T-helper 2 cell treated with Interferon-gamma antibody and Interleukin-4, amounts not matched to agents 100 ng/mL and 5 ng/mL, for 36 hours (primary cell): ENCODE results near the gene MYH15. TPM values are rescaled to one million over a fixed set of nuclear protein-coding genes. Genes with fewer than 3 reads are reported as not detected.

Experiments used
- intact Hi-C: fragments of 100-400 bp; cut with micrococcal nuclease; formaldehyde crosslinking; loops from one replicate; pipeline ENCODE4 v1.15.1; 2023
- total RNA-seq: library from RNA; stranded (reverse); gene quantifications from 2 replicates; pipeline ENCODE4 v1.2.3, GENCODE V29; 2022

Gene MYH15
- total RNA-seq = 0.18 and 0.20 TPM in 2 replicates

DNA sequence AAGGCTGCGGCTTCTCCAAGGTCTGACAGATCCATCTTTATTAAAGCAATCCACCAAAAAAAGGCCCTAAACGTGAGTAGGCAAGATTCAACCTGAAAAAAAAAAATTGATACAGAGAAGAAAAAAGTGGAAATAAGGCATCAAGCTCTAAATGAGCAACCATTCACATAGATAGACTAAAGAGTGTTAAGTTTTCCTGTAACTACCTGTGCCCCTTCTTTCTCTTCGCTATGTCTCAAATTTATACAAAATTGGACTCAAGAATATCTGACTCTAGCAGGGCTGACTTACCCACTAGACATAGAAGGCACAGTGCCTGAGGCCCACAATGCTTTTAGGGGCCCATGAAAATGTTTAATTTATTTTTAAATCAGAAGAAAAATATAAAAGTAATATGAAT, at the start of gene MYH15:
Gene MYH15, minus strand, starts transcription at position 101 of the 400 bp plus-strand sequence. Its CDS starts 66 bp downstream, at position 35.
- intact Hi-C loops = no loop called here

DNA sequence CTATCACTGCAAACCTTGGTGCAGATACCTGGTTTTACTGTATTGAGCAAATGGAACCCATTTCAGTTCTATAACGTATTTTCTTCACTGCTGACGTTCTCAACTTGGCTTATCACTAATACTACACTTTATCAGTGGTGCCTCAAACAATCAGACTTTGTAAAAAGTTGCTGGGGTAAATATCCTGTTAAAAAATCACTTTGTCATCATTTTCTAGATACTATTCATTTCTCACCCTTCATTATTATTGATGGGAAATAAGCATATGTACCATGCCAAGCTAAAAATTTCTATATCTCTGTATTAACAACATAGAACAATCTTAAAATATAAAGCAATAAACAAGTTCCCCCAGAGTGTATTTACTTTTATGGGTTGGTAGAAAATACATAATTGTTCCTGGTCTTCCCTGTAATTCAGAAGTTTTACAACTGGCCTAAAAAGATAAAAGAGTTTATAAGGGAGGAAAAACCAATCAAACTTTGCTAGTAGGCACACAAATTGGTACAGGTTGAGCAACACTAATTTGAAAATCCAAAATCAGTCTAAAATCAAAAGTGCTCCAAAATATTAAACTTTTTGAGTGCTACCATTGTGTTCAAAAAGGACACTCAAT, 45.7 kb upstream of the MYH15 start:
- intact Hi-C loops = no loop called here

DNA sequence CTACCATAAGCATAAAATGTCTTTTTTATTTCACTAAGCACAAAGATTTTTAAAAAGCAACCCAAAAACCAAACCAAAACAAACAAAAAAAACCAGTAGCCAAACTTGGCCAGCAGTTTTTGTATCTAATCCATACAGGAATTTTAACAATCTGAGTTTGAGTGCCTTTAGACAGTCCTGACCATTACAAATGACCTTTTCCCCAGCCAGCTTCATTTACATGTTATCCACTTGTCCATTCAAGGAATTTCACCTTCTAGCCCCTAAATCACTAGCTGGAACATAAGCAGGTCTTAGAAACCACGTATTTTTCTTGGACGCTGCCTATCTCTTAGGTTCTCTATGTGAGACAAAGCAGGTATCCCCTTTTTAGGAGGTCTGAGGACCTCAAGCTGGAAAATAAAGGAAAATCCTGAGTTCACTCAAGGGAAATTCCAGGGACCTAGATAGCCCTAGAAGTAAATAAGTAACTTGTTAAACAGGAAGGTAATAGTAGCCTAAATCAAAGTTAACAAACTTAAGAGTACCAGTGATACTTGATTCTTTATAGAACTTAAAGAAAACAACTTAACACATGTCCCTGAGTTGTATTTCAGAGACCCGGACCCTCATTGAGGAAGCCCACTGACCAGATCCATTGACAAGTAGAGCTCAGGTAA, 44.6 kb upstream of the MYH15 start:
- intact Hi-C loops = no loop called here

GRCh38 chr3:108554229-108554628, 43.8 kb upstream of the MYH15 start:
- intact Hi-C loops = no loop called here

DNA sequence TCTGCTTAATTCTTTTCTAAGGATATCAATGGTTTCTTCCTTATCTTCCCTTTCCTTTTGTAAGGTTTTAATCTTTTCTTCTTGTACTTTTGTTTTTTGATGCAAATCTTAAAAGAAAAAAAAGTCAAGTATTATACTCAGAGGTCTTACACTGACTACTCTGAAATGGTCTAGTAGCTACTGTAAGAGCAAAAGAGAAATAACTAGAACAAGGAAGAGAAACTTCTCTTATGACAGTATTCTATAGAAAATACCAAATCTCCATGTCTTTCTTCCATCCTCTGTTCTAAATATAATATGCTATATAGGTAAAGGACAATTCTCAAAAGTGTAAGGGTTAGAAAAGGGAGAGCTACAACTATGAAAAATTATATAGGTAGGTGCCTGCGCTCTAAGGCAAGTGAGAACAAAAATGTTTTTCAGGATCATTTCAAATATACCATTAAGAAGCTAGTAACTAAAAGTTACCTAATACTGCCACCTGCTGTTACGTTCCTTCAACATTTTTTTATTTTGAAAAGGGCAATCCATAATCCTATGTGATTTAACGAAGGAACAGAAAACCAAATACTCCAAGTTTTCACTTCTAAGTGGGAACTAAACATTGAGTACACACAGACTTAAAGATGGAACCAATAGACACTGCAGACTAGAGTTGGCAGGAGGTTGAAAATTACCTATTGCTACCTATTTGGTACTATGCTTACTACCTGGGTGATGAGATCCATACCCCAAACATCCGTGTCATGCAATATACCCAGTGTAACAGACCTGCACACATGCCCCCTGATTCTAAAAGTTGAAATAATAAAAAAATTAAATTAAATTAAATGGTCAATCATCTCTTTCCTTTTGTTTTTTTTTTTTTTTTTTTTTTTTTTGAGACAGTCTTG, 42.1 kb upstream of the MYH15 start:
- intact Hi-C loops = loop anchor here (1.0 kb wide), 2 partner anchors 38 to 63 kb away; no protein-coding TSS in a partner anchor

GRCh38 chr3:108548886-108549285, 38.5 kb upstream of the MYH15 start:
- intact Hi-C loops = no loop called here

DNA sequence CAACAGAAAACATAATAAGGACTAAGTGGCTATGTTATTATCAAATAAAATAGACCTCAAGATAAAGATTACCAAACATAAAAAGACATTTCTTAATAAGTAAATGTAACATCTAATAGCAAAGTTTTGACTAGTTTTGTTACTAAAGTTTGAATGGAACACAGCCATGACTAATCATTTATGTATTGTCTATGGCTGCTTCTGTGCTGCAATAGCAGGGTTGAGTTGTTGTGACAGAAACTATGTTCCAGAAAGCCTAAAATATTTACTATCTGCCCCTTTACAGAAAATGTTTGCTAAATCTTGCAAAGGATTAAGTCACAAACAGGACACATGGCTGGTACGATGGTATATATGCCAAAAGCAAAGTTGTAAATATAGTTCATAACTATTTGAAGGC, 37.9 kb upstream of the MYH15 start:
- intact Hi-C loops = no loop called here

GRCh38 chr3:108546692-108547091, 36.3 kb upstream of the MYH15 start:
- intact Hi-C loops = no loop called here

DNA sequence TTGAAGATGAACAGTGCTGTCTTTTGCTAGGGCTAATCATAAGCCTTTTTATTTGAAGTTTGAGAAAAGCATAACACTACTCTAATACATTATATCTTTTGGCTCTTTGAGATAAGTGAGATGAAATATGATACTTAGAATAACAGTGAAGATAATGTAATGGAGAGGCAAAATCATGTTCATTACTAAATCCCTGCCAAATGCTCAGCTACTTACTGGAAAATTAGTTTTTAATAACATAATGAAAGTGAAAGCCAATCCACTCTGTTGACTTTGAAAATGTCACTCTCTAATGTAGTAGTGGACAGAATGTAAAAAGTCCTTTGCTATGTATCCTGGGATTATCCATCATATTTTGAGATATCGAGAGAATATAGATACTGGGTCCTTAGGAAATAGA, 35.9 kb upstream of the MYH15 start:
- intact Hi-C loops = no loop called here

- intact Hi-C loops = no loop called here
Measured at GRCh38 chr3:108538083-108538482, 27.7 kb upstream of the MYH15 start.

- intact Hi-C loops = no loop called here
Measured at GRCh38 chr3:108528459-108529252, 18.3 kb upstream of the MYH15 start.

- intact Hi-C loops = no loop called here
Measured at GRCh38 chr3:108527817-108528216, 17.4 kb upstream of the MYH15 start.

DNA sequence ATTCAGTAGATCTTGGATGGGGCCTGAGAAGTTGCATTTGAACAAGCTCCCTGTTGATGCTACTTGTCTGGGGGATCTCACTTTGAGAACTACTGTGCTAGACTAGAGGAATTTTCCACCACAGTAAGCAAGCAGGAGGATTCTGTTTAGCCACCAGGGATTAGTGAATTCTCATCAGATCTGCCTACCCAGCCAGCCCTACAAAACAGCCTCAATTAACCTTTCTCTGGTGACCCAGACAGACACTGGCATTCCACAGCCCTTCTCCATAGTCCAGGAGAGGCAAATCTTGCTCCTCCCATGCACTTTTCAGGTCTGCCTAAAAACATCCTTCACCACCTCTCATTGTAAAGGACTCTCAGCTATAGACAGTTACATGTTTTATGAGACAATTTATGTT, 16.7 kb upstream of the MYH15 start:
- intact Hi-C loops = no loop called here

DNA sequence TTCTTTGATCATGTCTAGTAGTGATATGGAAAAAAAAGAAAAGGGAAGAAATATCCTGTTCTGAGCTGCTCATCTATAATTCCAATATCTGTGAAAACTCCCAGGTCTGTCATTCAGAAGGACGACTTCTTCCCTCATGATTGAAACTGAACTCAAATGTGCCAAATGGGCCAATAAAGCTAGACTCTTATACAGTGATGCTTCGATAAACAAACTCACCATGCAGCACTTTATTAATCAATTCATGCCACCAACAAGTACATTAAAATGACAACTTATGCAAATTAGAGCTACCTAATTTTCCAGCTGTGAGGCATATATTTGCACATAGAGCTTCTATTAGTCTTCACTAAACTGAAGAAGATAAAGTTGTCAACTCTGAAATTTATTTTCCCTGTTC, 15.6 kb upstream of the MYH15 start:
- intact Hi-C loops = no loop called here

DNA sequence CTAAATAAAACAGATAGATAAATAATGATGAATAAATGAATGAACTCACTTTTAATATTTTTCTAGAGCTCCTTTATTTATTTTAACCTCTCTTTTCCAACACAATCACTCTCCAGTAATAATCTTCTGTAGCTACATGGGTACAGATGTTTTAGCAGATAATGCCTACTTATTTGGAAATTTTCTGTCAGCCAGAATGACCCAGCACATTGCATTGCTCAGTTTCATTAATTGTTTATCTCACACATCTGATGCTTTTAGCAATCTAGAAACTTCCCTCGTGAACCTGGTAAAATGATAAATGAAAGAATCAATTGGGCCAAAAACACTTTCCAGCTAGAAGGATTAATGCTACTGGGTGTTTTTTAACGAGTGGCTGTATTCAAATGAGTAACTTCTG, 14.9 kb upstream of the MYH15 start:
- intact Hi-C loops = no loop called here

GRCh38 chr3:108524537-108524936, 14.1 kb upstream of the MYH15 start:
- intact Hi-C loops = no loop called here

GRCh38 chr3:108518895-108519294, 8.5 kb upstream of the MYH15 start:
- intact Hi-C loops = no loop called here

GRCh38 chr3:108516881-108517280, 6.5 kb upstream of the MYH15 start:
- intact Hi-C loops = no loop called here

GRCh38 chr3:108513961-108514360, 3.6 kb upstream of the MYH15 start:
- intact Hi-C loops = no loop called here

GRCh38 chr3:108512671-108513070, 2.3 kb upstream of the MYH15 start:
- intact Hi-C loops = no loop called here

DNA sequence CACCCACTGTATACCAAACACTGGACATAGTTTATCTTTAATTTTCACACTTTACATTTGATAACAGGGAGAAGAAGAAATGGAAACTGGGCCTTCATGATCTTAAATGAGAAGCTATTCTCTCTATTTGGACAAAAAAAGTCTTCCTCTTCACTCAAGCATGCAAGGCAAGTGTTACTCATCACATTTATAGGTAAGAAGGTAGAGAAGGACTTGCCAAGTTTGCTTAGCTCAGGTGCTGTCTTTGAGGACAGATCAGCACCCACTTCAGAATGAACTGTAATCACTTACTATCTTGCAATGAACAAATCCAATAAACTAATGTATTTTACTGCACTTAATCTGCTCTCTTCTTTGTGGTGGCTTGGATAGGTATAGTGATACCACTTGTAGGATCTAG, 1.1 kb upstream of the MYH15 start:
- intact Hi-C loops = no loop called here
